NOMO-1 treated with DMSO at 0.1 percent for 48 hours (cell line): ENCODE data around the gene C1orf226.

Experiments
- DNase-seq: peaks from one replicate; lab custom pipeline; 2025; ENCODE audit not compliant: unreplicated experiment; lab: John Stamatoyannopoulos, UW

C1orf226 gene

GRCh38 chr1:162365284-162366020 lies 16.1 kb upstream of the C1orf226 start:
- no peak for DNase-seq

GRCh38 chr1:162366149-162366548 lies 15.4 kb upstream of the C1orf226 start:
- no peak for DNase-seq

GRCh38 chr1:162366671-162367070 lies 14.9 kb upstream of the C1orf226 start:
- no peak for DNase-seq

GRCh38 chr1:162367073-162367472 lies 14.5 kb upstream of the C1orf226 start:
- DNase-seq = no peak

GRCh38 chr1:162367772-162368171 lies 13.8 kb upstream of the C1orf226 start:
- no peak for DNase-seq

- DNase-seq = no peak
Measured at GRCh38 chr1:162368451-162368850, 13.1 kb upstream of the C1orf226 start.

GRCh38 chr1:162369571-162369970 lies 12.0 kb upstream of the C1orf226 start:
- no peak for DNase-seq

- no peak for DNase-seq
Measured at GRCh38 chr1:162370161-162370560, 11.4 kb upstream of the C1orf226 start.

- DNase-seq = no peak
Measured at GRCh38 chr1:162370721-162371120, 10.8 kb upstream of the C1orf226 start.

- DNase-seq = no peak
Measured at GRCh38 chr1:162371611-162372010, 9.9 kb upstream of the C1orf226 start.

- DNase-seq = no peak
Measured at GRCh38 chr1:162372159-162373071, 9.1 kb upstream of the C1orf226 start.

- DNase-seq = no peak
Measured at GRCh38 chr1:162373072-162373427, 8.5 kb upstream of the C1orf226 start.

GRCh38 chr1:162373541-162374260 lies 7.8 kb upstream of the C1orf226 start:
- no peak for DNase-seq

GRCh38 chr1:162374406-162374805 lies 7.1 kb upstream of the C1orf226 start:
- DNase-seq = no peak

GRCh38 chr1:162375463-162375862 lies 6.1 kb upstream of the C1orf226 start:
- DNase-seq = no peak

- DNase-seq = no peak
Measured at GRCh38 chr1:162376691-162377090, 4.8 kb upstream of the C1orf226 start, which contains the start of gene SPATA46. Gene SPATA46, minus strand, starts transcription at chr1:162376854. Its CDS starts 64 bp downstream, at chr1:162376790.

GRCh38 chr1:162380061-162380846 lies 1.3 kb upstream of the C1orf226 start:
- DNase-seq = no peak

- DNase-seq = no peak
Measured at GRCh38 chr1:162381941-162382750, 618 bp downstream of the C1orf226 start.

GRCh38 chr1:162383091-162383490 lies 1.6 kb downstream of the C1orf226 start:
- DNase-seq = no peak

- DNase-seq = no peak
Measured at GRCh38 chr1:162383516-162383915, 2.0 kb downstream of the C1orf226 start.
